Epithelial cell of proximal tubule (primary cell): ENCODE measurements around the gene PRPF31. TPM values are rescaled to one million over a fixed set of nuclear protein-coding genes. Genes with fewer than 3 reads are reported as not detected.

Experiments
- DNase-seq: peaks from one replicate; pipeline ENCODE4 v3.0.0-alpha.2; 2011; ENCODE audit warnings: low read depth
- H3K4me3 ChIP-seq: 2 replicates; pipeline ENCODE4 v1.5.1; 2011; ENCODE audit warnings: low read depth, mild to moderate bottlenecking, low read length
- total RNA-seq: library from RNA; depleted of rRNA; stranded (reverse); fragments of >200 nt; gene quantifications from 2 replicates; pipeline ENCODE4 v1.2.3, GENCODE V29; 2015
- TF ChIP-seq, protein P1 (sequence below): conservative IDR thresholded peaks from 2 replicates; pipeline ENCODE4 v1.5.1; 2012; ENCODE audit warnings: low read depth, mild to moderate bottlenecking, low read length

PRPF31 gene
- total RNA-seq, 1 donor from 2014 or later, result 64.3 TPM

DNA sequence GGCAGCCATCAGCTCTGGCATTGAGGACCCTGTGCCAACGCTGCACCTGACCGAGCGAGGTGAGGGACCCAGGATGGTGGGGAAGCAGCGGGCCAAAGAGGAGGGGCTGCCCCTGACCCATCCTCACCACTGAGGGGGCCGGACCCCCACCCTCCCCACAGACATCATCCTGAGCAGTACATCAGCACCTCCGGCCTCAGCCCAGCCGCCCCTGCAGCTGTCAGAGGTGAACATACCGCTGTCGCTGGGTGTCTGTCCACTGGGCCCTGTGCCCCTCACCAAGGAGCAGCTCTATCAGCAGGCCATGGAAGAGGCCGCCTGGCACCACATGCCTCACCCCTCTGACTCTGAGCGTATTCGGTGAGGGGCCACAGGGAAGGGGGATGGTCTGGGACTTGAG, 36.7 kb downstream of the PRPF31 start:
- TF ChIP-seq, protein P1, sequence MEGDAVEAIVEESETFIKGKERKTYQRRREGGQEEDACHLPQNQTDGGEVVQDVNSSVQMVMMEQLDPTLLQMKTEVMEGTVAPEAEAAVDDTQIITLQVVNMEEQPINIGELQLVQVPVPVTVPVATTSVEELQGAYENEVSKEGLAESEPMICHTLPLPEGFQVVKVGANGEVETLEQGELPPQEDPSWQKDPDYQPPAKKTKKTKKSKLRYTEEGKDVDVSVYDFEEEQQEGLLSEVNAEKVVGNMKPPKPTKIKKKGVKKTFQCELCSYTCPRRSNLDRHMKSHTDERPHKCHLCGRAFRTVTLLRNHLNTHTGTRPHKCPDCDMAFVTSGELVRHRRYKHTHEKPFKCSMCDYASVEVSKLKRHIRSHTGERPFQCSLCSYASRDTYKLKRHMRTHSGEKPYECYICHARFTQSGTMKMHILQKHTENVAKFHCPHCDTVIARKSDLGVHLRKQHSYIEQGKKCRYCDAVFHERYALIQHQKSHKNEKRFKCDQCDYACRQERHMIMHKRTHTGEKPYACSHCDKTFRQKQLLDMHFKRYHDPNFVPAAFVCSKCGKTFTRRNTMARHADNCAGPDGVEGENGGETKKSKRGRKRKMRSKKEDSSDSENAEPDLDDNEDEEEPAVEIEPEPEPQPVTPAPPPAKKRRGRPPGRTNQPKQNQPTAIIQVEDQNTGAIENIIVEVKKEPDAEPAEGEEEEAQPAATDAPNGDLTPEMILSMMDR, result no peak
- DNase-seq, result no peak
- H3K4me3 ChIP-seq, result no peak overlapping the region

DNA sequence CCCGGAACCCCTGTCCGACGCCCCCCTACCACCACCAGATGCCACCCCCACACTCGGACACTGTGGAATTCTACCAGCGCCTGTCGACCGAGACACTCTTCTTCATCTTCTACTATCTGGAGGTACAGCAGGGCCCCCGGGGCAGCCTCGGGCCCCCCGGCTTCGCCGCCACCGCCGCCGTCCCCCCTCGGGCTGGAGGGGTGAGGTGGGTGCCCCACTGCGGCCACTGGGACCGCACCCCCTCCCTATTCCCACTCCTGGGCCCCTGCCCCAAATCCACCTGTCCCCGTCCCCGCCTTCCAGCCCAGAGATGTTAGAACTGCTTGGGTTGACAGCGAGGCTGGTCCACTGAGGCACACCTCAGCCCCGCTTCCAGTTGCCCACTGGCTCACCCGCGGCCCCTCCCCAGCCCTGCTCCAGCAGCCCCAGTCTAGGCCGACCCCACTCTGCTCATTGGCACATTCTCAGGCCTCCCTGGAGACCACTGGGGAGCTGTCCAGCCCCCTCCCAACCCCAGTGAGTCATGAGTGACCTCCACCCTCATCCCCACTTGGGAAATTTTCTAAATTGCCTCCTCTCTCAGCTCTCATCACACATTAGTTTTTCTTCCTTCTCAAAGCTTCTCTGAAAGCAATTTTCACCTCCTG, 37.4 kb downstream of the PRPF31 start:
- no peak for DNase-seq
- TF ChIP-seq, protein P1, result no peak
- no peak overlapping the region for H3K4me3 ChIP-seq

DNA sequence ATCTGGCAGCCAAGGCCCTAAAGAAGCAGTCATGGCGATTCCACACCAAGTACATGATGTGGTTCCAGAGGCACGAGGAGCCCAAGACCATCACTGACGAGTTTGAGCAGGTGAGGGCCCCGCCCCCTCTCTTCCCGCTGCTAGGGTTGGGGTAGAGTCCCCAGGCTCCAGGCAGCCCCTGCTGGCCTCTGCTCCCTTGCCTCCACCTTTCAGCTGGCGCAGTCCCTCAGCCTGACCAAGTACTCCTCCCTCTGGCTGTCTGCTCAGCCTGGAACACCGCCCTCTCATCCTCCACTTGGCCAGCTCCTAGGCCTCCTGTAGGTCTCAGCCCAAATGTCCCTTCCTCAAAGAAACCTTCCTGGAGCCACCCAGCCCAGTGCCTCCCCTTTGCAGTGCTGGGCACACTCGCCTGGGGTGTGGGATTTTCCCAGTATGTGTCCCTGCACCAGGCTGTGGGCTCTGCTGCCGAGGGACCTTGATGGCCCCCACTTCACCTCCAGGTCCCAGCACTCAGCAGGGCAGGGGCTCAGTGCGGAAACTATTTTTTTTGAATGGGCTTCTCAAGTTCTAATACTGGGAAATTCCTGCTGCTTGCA, 38.3 kb downstream of the PRPF31 start:
- TF ChIP-seq, protein P1, result no peak
- no peak overlapping the region for H3K4me3 ChIP-seq
- DNase-seq, result no peak

DNA sequence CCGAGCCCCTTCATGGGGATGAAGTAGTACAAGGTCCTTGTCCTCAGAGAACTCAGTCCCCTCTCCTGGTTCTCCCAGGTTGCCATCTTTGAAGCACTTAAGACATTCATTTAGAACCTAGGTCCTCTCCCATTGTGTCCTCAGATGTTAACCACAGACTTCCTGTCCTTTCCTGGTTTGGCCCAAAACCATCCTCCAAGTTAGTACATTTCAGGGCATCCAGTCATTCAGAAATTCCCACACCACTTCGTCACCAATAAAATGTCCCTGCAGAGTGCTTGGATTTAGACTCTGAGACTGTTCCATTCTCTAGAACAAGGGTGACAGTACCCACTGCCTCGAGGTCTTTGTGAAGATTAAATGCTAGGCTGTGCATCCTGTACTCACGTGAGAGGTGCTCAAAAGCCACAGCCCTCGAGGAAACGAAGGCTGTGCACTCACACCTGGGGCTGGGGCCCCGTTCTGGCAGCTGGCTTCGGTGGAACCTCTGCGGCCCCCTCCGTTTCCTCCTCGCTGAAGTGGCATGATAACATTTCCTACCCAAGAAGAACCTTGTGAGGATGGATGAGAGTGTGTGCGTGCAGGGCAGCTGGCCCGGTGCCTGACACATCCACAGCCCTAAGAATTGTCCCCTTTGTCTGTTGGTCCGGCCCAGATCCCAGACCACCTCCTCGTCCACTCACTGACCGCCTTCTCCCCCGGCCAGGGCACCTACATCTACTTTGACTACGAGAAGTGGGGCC, 39.2 kb downstream of the PRPF31 start:
- DNase-seq, result no peak
- H3K4me3 ChIP-seq, result no peak overlapping the region
- TF ChIP-seq, protein P1, result no peak

DNA sequence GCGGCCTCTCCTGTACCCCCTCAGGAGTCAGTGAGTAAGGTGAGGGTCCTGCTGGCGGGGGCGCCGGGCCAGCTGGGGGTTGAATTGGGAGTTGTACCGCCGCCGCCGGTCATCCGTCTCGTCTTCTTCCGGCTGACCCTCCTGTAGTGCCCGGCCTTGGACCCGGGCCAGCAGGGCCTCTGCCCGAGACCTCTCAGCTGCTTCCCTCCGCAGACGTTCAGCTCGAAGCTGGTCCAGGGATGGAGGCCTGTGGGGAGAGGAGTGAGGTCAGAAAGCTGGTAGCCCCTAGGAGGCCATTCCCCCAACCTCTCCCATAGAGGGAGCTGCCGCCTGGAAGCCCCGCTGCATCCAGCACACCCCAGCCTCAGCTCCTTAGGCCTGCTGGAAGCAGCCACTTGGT, 40.1 kb downstream of the PRPF31 start:
- H3K4me3 ChIP-seq, result no peak overlapping the region
- DNase-seq, result no peak
- TF ChIP-seq, protein P1, result no peak

DNA sequence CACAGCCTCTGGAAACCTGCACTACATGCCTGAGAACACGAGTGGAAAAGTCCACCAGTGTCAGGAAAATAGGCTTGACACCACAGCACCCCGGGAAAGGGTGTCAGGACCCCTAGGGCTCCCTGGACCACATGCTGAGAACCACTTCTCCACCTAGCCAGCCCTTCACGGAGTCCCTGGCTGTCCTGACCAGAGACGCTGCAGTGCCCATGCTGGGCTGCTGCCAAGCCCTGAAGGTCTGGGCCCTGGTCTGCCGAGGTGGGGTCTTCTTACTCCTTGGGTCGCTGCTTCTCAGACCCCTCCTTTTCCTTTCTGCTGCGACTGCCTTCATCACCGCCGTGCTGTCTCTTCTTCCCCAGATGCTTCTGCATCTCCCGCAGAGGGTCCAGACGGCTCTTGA, 40.9 kb downstream of the PRPF31 start:
- TF ChIP-seq, protein P1, result no peak
- no peak for DNase-seq
- no peak overlapping the region for H3K4me3 ChIP-seq
